ENCODE results near the gene MAK.
"Not testable (repeated sequence)": the region's sequence is repeated elsewhere in the genome, so short reads cannot be mapped to it uniquely, and the experiment has no call there.

MAK gene

GRCh38 chr6:10722820-10723566, 115.3 kb downstream of the MAK start, which contains the start of gene TMEM14C:
Gene TMEM14C (plus strand): TSS chr6:10723070. CDS start chr6:10724614, 1,544 bp downstream.
- DNase-seq (ENCODE audit: low spot score): peak; percentile 97

GRCh38 chr6:10722570-10722819, 115.8 kb downstream of the MAK start:
- DNase-seq (ENCODE audit: low spot score): no peak

GRCh38 chr6:10721850-10722569, 116.3 kb downstream of the MAK start:
- no peak for DNase-seq (ENCODE audit: low spot score)

GRCh38 chr6:10720960-10721849, 117.1 kb downstream of the MAK start:
- DNase-seq (ENCODE audit: low spot score): not testable (repeated sequence)

GRCh38 chr6:10720265-10720959, 117.9 kb downstream of the MAK start:
- DNase-seq (ENCODE audit: low spot score): no peak

- no peak for DNase-seq (ENCODE audit: low spot score)
These were observed 118.4 kb downstream of the MAK start for GRCh38 chr6:10719964-10720264.

GRCh38 chr6:10719296-10719963, 118.9 kb downstream of the MAK start:
- DNase-seq (ENCODE audit: low spot score): no peak

- DNase-seq (ENCODE audit: low spot score): no peak
These were observed 124.4 kb downstream of the MAK start for GRCh38 chr6:10713962-10714361.

Measured in D341Med (cell line).